Measurements from ENCODE around the gene TOPAZ1.
"Not testable (repeated sequence)": the region's sequence is repeated elsewhere in the genome, so short reads cannot be mapped to it uniquely, and the experiment has no call there.

Gene TOPAZ1

DNA sequence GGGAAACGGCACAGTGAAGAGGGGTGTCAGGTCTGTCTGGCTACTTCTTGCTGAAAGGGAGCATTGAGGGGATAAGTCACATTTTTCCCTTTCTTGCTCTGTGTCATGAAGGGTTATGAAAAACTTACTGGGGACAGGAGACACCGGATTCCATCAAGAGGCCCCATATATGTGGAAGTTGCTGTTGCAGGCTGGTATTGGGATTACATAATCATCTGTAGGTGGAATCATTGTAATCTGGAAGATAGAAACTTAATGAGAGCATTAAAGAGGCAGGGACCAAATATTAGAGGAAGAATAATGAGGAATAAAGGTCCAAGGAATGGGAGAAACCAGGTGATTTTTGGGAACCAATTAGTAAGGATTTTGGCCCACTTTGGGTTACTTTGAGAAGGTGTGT lies 92.6 kb downstream of the TOPAZ1 start:
- DNase-seq (ENCODE audit: low read depth), result no peak

DNA sequence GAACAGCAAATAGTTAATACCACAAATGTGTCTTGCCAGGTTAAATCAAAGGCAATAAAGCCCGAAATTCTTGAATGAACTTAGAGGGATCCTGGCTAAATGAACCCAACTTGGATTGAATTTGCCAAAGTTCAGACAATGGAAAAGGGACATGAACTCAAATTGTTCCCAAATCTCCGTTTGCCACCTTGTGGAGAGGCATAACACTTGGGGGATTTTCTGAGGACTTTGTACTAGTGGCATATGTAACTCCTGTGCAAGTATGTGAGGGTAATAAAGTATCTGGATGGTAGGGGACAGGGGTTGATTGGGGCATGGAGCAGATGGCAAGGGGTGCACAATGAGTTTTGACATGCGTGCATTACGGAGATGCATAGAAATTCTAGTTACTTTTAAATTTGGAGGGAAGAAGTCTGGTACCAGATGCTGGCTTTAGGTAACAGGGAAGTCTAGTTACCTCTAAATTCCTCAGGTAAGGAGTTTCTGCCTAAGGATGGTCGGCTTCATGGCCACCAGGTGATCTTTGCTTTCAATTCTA lies 95.6 kb downstream of the TOPAZ1 start:
- DNase-seq (ENCODE audit: low read depth), result no peak

DNA sequence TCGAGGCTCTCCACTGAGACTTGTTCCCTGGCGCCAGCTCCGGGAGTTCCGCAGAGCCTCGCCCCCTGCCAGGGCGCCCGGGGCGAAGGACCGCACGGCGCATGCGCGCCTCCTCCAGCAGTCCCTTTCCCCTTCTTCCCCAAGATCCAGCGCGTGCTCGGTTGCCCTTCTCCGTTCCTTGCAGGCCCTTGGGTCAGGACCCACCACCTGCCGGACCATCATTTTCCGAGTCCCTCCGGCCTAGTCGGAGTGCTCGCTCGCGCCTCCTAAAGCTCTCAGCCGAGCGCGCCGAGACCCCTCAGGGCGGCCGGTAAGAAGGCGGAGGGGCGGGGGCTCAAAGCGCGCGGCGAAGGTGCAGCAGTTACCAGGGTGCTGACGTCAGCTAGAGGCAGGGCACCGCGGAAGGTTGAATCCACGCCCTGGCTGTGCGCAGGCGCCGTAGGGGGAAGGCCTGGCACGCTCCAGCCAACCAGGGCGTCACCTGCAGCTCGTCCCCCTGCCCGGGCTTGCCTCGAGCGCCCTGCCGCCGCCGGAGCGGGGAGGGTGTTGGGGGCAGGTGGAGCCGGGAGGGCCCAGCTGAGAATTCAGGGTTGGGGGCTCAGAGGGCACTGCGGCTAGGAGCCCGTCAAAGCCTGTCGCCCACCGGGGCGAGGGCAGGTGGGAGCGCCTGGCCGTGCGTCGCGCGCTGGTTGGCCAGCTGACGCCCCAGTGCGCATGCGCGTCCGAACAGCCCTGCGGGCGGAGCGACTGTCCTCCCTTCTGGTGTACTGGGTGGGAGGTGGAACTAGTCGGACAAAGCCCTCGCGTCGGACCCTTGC lies 96.5 kb downstream of the TOPAZ1 start, which contains the start of gene TCAIM:
Gene TCAIM (plus strand): TSS at position 757 of the 818 bp plus-strand sequence. CDS start 16,017 bp downstream, outside the sequence.
- DNase-seq (ENCODE audit: low read depth), result peak; percentile 86

- DNase-seq (ENCODE audit: low read depth), result no peak
Measured at GRCh38 chr3:44338828-44339127, 97.1 kb downstream of the TOPAZ1 start.

DNA sequence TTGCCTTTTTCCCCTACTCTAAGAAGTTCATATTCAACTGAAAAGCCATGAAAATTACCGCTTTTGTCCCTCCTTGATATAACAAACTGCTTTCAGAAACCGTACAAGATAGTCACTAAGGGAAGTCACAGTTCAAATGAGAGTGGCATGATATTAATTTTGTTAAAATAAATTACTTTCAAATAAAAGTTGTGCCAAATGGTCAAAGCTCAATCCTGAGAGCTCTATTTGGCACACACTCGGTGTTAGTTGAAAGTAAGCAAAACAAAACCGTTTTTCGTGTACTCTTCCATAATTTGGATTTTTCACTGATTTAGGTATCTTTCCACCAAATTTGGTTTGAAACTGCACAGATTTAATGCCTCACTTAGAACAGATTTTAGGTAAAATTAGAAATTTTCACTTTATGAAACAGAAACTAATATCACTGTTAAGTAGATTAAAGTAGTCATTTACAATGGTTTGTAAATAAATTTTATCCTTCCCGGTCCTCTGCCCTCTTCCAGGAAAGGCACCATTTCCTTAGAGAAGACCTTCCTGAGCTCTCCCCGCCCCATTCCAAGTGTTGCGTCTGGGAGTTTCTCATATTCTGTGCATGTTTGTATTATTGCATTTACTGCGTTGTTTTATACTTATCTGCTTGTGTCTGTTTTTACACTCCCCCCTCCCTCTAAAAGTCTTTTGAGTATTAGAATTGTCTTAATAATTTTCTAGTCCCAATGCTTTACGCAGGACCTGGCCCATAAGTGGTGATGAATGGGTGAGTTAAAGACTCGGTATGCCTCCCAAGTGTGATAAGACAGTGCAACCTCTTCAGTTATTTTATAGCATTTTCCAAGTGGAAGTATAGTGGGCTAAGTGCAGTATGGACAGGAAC lies 97.7 kb downstream of the TOPAZ1 start:
- DNase-seq (ENCODE audit: low read depth), result no peak

DNA sequence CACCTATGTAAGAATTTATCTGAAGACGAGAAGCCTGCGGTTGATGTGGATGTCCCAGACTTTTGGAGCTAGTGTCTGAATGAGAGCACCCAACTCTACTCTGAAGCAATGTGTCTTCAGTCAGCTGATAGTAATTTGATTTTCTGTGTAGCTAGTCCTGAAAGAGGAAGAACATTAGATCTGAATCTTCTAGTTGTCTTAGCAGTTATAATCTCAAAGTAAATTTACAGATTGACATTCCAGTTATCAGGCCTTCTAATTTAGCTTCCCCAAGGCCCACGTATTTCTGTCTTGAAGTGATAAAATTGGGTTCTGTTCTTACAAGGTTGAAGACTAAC lies 98.3 kb downstream of the TOPAZ1 start:
- no peak for DNase-seq (ENCODE audit: low read depth)

DNA sequence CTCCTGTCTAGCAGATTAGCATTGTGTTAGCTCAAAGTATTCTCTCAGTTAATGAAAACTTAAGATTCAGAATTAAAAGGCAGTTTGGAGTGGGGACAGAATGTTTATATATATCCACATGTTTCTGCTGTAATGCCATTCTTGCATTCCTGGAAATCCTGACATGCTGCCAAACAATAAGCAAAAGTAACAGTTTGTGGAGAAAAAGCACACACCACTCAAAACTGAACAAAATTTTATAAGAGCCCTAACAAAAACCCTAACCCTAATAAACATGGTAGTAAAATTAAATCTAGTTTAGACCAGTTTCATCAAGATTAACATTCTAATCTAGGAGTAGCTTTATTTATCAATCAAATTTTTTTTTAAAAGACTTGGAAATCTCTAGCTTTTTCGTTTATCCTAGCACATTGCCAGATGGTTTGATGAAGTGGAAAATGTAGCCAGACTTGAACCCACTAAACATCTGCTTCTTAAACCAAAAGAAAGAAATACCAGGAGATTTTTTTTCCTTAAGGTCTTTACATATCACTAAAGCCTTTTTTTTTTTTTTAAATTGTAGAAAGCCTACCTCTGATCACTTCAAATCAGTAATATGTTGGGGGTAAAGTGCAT lies 100.6 kb downstream of the TOPAZ1 start:
- DNase-seq (ENCODE audit: low read depth), result no peak

DNA sequence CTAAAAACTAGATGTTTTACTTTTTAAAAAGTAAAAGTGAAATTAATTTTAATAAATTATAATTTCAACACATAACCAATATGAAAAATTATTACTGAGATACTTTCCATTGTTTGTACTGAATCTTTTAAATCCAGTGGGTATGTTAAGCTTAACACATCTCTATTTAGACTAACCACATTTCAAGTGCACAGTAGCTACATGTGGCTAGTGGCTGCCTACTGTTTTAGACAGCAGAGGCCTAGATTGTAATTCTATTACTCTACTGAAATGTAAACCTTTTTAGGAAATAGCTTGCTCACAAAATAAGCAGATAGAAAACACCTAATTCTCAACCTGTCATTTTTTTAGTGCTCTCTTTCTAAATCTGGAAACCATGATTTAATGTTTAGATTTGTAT lies 101.7 kb downstream of the TOPAZ1 start:
- no peak for DNase-seq (ENCODE audit: low read depth)

GRCh38 chr3:44346590-44346989 lies 104.9 kb downstream of the TOPAZ1 start:
- not testable (repeated sequence) for DNase-seq (ENCODE audit: low read depth)

- no peak for DNase-seq (ENCODE audit: low read depth)
Measured at GRCh38 chr3:44348993-44349392, 107.3 kb downstream of the TOPAZ1 start.

DNA sequence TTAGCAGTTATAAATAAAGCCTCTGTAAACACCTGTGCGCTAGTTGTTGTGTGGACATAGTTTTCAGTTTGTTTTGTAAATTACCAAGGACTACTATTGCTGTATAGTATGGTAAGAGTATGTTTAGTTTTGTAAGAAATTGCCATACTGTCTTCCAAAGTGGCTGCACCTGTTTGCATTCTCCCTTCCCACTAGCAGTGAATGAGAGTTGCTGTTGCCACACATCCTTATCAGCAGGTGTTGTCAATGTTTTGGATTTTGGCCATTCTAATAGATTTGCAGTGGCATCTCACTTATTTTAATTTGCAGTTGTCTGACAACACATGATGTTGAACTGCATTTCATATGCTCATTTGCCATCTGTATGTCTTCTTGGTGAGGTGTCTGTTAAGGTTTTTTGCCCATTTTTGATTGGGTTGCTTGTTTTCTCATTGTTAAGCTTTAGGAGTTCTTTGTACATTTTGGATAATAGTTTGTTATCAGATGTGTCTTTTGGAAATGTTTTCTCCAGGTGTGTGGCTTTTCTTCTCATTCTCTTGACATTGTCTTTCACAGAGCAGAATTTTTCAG lies 111.8 kb downstream of the TOPAZ1 start:
- no peak for DNase-seq (ENCODE audit: low read depth)

GRCh38 chr3:44355362-44356033 lies 113.8 kb downstream of the TOPAZ1 start:
- peak; percentile 49 for DNase-seq (ENCODE audit: low read depth)

GRCh38 chr3:44359146-44359751 lies 117.6 kb downstream of the TOPAZ1 start:
- DNase-seq (ENCODE audit: low read depth), result no peak

- no peak for DNase-seq (ENCODE audit: low read depth)
Measured at GRCh38 chr3:44363591-44363990, 121.9 kb downstream of the TOPAZ1 start.

GRCh38 chr3:44365952-44366351 lies 124.3 kb downstream of the TOPAZ1 start:
- no peak for DNase-seq (ENCODE audit: low read depth)

DNA sequence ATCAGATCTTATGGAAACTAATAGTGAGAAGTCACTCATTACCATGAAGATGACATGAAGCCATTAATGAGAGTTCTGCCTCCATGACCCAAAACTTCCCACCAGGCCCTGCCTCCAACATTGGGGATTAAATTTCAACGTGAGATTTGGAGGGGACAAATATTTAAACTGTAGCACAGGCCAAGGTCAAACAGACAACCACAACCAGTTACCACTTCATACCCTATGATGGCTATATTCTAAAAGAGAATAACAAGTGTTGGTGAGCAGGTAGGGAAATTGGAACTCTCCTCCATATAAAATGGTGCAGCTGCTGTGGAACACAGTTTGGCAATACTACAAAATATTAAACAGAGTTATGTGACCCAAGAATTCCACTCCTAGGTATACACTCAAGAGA lies 133.8 kb downstream of the TOPAZ1 start:
- DNase-seq (ENCODE audit: low read depth), result no peak
